Right renal cortex interstitium (tissue), 3 donors: ENCODE results near the gene PACRG. TPM values are rescaled to one million over a fixed set of nuclear protein-coding genes. Genes with fewer than 3 reads are reported as not detected.

Source experiments
- DNase-seq, 3 donors: peaks; one replicate each; pipeline ENCODE4 v3.0.0-alpha.2; 2013; ENCODE audit warnings: low read depth in 3 of 3, low spot score in 2 of 3
- polyA plus RNA-seq, 3 donors: library from polyadenylated mRNA; unstranded; fragments of 120-200 nt; gene quantifications; one replicate each; pipeline ENCODE4 v1.2.1, GENCODE V29; 2013; ENCODE audit not compliant: insufficient read length in 3 of 3

PACRG gene
- polyA plus RNA-seq, 3 donors: 14.0 to 20.8 (median 20.7) TPM

DNA sequence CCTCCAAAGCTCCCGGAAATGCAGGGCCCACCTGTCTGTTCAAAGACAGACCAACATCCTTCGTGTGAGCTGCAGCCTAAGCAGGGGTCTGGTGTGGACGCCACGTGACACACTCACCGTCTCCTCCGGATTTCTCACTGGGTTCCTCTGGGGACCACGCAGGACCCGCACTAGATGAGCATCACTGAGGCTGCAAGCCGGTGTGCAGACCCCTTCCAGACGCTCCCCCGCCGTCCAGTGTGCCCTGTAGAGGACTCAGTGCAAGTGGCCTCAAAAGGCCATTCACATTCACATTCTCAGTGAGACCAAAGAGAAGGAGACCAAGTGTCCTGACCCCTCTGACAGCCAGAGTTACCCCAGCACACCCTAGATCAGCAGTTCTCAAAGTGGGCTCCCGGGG is 595.5 kb downstream of the PACRG start:
- DNase-seq: no peak

GRCh38 chr6:163323705-163324104 is 595.9 kb downstream of the PACRG start:
- DNase-seq: no peak

GRCh38 chr6:163324326-163324687 is 596.5 kb downstream of the PACRG start:
- DNase-seq: no peak

DNA sequence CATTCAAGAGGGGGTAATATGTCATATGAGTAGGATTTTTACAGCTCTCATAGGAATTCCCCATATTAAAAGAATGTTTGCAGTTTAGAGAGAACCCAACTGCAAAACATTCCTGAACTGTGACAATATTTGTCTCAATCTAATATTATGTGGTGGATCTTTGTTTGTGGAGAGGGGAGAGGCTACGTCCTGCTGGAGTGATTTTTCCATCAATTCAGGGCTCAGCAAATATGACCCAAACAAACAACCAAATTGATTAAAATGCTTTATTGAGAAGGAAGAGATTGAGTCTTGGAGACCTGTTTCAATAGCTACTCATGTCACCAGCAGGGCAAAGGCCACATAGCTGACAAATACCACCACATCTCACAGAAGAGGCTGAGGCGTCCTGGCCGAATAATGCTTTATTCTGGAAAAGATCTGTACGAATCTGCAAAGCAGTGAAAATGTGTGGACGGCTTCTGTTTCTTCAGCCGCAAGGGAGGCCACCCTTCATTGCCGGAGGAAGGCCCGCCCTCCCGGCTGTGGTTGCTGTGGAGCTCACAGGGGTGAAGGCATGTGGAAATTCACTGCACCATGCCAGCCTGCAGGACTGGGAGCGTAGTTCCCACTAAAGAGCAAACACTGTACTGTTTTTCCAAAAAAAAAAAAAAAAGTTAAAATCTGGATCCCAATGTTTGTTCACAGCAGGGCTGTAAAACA is 597.1 kb downstream of the PACRG start:
- DNase-seq: no peak

DNA sequence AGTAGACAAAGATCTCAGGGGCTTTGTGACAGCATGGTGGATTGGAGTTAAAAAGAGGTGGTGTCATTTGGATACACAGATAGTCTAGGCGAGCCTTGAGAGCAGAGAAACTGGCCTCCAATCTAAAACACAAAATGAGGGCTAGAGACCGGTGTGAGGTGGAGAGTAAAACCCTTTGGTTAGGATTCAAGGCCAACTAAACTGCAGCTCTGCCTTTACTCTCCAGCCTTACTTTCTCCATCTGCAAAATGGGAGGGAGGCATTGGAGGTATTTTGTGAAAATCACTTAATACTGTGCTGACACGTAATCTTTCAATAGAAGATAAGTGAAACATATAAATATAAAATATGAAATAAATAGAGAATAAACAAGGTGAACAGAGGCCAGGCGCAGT is 597.6 kb downstream of the PACRG start:
- DNase-seq: no peak

DNA sequence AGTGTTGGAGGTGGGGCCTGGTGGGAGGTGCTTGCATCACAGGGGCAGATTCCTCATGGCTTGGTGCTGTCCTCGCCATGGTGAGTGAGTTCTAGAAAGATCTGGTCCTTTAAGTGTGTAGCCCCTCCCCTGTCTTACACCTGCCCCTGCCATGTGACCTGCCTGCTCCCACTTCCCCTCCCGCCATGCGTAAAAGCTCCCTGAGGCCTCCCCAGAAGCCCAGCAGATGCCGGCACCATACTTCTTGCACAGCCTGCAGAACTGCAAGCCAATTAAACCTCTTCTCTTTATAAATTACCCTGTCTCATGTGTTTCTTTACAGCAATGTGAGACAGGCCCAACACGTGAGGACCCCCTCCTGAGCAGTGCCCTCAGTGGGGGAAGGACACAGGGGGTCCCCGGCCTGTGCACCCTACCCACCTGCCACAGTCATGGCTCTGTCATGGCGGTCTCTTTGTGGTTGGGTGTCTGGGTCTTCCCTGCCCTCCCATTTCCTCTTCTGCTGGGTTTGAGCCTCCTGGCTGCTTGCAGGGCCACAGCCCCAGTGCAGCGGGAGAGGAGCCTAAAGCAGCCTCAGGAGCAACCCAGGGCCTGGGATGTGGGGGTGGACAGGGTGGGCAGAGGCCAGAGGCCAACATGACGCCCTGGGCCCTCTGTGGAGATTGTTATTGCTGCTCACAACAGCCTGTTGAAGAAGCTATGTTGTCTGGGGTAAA is 599.5 kb downstream of the PACRG start:
- DNase-seq: no peak

- no peak for DNase-seq
Measured at GRCh38 chr6:163327921-163328320, 600.1 kb downstream of the PACRG start.

DNA sequence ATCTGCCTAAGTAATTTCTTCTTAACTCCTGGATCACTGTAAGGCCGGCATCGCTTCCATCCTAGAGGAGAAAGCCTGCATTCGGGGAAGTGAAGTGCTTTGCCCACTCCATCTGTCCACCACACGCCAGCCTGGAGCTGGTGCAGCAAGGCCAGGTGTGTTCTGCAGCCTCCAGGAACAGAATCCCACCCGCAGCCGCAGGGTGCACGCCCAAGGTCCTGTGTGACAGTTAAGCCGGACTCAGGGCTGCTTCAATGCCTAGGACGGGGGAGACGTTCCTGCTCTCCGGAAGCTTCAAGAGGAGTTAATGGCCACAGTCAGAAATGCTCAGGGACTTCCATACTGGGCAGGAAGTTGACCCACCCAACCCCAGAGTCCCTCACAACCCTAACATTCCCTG is 600.6 kb downstream of the PACRG start:
- no peak for DNase-seq

DNA sequence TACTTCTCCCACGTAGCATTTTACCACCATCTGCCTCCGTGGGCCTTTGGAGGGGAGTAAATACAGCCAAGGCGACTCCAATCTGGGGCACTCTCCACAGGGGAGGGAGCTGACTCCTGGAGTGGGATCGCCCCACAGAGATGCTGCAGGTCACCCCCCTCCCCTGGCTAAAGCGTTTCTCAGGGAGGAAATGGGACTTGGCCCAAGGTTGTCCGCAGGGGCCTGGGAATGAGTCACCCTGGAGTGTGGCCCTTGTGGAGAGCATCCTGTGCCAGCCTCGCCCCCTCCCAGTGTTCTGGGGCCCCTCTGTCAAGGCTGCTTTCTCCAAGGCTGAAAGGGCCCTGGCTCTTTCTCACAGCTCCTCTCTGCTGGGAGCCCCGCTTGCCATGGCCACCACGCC is 602.2 kb downstream of the PACRG start:
- no peak for DNase-seq

DNA sequence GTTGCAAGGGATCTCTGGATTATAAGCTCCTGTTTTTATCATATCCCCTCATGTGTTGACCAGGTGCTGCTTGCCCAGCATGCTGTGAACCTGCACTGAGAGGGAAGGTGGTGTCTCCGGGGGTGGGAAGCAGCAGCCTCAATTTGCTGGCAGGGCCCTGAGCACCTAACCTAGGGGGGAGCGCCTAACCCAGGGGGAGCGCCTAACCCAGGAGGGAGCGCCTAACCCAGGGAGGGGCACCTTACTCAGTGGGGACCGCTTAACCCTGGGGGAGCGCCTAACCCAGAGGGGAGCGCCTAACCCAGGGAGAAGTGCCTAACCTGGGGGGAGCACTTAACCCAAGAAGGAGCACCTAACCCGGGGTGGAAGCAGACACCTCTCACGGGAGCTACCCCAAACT is 603.5 kb downstream of the PACRG start:
- no peak for DNase-seq

DNA sequence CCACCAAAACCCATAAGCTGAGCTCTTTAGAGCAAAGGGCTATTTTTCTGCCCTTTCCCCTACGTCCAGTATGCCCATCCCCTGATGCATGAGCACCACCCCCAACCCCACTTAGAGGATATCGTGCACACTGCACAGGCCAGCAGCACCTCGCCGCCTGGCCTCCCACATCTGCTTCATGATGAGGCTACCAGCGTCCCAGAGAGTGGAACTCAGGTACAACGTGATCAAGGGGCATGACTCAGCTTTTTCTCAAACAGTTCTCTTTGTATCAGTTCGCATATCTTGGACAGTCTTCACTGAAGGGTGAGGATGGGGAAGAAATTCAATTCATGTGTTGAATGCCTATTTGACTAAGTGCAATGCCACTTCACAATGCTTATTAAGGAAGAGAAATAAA is 604.8 kb downstream of the PACRG start:
- DNase-seq: no peak

- no peak for DNase-seq
Measured at GRCh38 chr6:163333038-163333437, 605.3 kb downstream of the PACRG start.

GRCh38 chr6:163333701-163334663 is 606.2 kb downstream of the PACRG start:
- no peak for DNase-seq

- DNase-seq: no peak
Measured at GRCh38 chr6:163335056-163335455, 607.3 kb downstream of the PACRG start.

GRCh38 chr6:163335671-163336545 is 608.1 kb downstream of the PACRG start:
- no peak for DNase-seq

- no peak for DNase-seq
Measured at GRCh38 chr6:163336961-163337360, 609.2 kb downstream of the PACRG start.

- no peak for DNase-seq
Measured at GRCh38 chr6:163337958-163338357, 610.2 kb downstream of the PACRG start.

DNA sequence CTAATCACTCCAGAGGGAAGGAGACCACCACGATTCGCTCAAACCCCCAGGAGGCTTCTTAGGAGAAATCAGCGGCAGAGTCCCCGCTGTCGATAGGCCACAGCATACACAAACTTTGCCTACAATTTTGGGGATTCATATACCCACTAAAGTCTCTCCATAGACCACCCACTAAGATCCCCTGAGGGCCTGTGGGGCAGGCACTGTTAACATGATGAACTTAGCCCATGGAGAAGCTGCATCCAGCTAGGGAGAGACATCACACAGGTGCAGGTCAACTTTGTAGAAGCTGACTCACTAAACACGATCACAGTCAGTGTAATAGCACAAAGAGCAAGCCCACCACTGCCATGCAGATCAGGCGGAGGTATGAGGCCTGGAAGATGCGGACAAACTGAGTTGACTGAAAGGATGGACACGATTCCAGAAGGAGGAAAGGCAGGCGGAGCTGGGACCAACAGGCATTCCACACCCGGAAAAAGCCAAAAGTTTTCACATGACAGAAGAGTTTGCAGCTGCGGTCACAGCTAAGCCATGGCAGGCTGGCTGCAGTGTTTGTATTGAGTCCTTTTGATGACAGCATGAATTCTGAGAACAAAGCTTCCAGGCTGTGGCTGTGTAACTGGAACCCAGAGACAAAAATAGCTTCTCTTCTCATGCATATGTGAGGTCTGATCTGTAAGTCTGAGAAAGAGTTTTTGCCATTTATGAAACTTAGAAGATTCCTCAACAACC is 611.1 kb downstream of the PACRG start:
- no peak for DNase-seq

- no peak for DNase-seq
Measured at GRCh38 chr6:163339466-163339865, 611.7 kb downstream of the PACRG start.
